ENCODE measurements around the gene RTL9.

GRCh38 chrX:110404376-110404775 is 45.7 kb downstream of the RTL9 start:
- TF ChIP-seq MYBL2 (CRISPR knock-in tag; IDR thresholded peaks at IDR 0.05) (no peak), TP53 (CRISPR knock-in tag; IDR thresholded peaks at IDR 0.05) (no peak)
- TF ChIP-seq, protein P1, sequence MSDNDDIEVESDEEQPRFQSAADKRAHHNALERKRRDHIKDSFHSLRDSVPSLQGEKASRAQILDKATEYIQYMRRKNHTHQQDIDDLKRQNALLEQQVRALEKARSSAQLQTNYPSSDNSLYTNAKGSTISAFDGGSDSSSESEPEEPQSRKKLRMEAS (CRISPR knock-in tag; IDR thresholded peaks at IDR 0.05) = no peak
